Stimulated activated CD4-positive, alpha-beta T cell treated with anti-CD3 and anti-CD28 coated beads, Interleukin-1b, Interleukin-23, amount 100 ng/mL, for 1 hour (primary cell): ENCODE measurements around the gene SELENOP.
"Not testable (repeated sequence)": the region's sequence is repeated elsewhere in the genome, so short reads cannot be mapped to it uniquely, and the experiment has no call there.

Experiments used
- DNase-seq, 2 donors: peaks; one replicate each; pipeline ENCODE4 v3.0.0-alpha.2; 2020; ENCODE audit warnings: low read depth in 2 of 2

The SELENOP gene, protein sequence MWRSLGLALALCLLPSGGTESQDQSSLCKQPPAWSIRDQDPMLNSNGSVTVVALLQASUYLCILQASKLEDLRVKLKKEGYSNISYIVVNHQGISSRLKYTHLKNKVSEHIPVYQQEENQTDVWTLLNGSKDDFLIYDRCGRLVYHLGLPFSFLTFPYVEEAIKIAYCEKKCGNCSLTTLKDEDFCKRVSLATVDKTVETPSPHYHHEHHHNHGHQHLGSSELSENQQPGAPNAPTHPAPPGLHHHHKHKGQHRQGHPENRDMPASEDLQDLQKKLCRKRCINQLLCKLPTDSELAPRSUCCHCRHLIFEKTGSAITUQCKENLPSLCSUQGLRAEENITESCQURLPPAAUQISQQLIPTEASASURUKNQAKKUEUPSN

DNA sequence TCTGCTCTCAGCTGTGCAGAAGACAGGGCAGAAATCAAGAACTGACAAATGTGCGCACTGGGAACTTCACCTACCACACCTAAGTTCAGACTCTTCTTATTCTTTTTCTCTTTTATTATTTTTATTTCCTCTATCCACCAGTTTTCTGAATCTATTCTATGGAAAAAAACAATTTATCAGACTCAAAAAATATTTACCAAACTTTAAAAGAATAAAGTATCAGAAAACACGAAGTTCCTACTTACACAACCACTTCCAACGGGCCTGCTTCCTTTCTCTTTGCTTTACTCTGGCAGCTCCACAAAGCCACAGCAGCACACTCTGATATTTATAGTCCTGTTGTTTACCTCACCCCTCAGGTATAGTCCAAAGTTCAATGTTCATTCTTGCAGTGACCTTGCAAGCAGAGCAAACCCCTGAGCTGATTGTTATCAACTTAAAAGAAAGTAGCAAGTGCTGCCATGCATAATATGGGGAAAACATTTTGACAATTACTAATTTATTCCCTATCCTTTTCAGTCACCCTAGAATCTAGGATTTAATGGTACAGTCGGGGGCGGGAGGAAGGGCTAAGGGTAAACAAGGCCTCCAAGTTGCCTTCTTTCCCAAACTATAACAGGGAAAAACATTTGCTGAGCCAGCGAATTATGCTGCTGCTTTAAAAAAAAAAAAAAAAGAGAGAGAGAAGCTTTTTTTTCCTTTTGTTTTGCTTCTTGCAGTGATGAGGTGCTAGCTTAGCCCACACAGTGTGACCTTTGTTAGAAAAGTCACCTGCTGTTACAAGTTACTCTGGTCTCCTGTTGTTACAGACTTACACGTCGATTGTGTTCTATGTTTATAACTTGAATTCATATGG lies at the start of gene SELENOP:
TSS of gene SELENOP (minus strand) at position 302 of the 856 bp plus-strand sequence. CDS start 3,539 bp downstream, outside the sequence.
- no peak for DNase-seq

DNA sequence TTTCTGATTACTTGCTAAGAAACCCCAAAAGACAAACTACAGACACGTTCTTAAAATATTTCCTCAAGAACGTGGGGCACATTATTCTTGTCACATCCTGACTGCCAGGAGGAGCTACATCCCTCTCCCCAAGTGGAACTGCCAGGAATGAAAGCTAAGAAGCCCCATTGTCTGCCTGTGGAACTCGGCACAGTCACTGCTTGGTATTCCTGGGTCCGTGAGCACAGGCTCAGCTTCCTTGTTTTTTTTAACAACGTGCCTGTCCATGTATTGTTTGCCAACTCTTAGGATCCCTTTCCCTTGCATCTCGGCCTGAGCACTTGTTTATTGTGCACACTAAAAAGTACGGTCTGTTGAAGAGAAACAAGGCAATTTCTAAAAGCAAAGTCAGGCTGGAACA lies 47.0 kb upstream of the SELENOP start:
- no peak for DNase-seq

DNA sequence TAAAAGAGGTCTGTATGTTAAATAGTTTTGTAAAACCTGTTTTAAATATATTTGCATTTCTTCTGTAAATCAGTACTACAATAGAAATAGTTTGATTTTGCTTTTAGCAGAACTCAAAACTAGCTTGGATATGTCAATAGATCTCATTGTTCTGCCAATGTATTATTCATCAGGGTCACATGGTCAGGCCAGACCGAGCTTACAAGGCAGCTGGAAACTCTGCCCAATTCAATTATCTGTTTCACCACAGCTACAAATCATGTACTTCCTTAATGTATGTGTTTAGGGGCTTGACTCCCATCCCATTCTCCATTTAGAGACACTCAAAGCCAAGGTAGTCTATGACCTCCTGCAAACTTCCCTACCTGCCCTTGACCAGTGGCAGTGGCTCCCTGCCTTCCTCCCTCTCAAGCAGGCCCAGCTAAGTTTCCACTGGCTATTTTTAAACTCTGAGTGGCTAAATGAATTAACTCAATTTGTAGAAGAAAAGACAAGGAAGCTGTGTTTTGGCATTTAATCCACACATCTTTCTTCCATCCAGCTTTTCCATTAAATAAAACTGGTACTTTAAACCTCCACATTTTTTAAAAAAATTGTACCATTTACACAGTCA lies 46.4 kb upstream of the SELENOP start:
- DNase-seq, result no peak

DNA sequence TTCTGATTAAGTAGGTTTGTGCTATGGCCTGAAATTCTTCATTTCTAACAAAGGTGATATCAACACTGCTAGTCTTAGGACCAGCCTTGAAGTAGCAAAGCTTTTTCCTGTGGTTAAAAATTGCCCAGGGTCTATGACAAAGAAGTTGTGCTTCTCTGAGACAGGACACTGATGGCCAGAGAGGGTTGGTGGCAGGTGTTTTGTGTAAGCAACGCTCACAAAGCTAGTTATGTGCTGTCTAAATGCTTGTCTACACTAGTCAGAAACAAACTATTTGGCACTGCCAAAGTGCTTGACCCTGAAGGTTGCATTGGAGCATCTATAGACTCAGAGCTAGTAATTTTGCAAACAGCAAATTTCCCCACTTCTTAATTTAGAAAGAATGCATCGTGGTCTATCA lies 44.1 kb upstream of the SELENOP start:
- no peak for DNase-seq

DNA sequence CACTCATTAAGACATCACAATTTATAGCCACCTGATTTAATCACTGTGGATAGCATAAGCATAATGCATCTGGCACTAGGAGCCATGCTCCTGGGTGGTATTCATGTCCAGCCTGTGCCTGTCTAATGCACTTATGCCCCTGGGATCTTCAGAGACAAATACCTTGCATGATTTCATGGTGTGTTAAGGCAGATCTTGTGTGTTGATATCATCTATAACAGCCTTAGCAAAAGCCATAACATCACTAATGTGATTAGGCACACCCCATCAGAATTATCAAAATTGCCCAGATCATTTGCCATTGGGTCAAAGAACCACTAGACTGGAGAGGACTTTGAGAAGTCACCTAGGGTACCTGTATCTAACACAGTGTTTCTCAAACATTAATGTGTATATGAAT lies 43.7 kb upstream of the SELENOP start:
- no peak for DNase-seq

DNA sequence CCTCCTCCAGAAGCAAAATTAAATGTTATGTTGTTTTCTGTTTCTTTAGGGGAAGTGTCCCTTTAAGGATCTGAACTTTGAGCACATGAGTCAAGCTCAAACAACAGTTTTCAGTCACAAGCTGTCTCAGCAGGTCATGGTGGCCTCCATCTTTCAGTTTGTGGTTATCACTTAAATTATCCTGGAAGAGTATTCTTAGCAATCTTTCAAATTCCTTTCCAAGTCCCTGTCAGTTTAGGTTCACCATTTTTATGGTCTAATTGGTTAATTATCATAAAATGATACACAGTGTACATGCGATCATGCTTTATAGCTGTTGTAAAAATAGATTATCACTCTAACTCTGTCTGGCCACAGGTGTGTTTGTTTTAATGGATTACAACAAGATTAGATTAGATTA lies 43.1 kb upstream of the SELENOP start:
- no peak for DNase-seq

DNA sequence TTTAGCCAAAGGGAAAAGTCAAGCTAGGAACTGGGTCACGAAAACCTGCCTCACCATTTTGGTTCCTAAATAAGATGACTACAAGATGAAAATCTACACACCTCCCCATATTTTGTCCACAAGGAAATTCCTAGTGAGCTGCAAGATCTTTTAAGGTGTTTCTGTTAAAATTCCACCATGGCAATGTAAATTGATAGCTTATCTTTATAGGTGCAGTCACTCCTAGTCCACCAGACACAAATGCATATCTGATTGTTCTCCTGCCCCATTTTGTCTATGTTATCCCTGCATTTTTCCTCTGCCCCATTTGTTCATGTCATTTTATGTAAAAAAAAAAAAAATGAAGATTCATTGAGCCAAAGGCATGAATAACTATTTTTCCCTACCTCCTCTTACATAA lies 41.1 kb upstream of the SELENOP start:
- DNase-seq, result no peak

DNA sequence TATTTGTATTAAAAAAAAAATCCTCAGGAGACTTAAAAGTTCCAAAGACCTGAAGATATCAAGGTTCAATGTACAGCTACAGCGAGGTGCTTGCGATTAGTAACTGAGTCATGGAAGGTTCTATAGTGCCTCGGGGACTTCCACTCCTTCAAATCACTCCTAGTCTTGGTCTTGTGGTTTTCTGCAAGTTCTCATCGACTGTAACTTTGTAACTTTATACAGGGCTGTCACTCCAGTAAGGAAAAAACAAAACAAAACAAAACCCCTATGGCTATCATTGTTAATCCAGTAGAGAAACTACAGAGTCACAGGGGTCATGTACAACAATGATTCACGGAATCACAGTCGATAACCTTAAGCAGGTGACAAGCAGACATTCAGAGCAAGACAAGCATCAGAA lies 39.8 kb upstream of the SELENOP start:
- DNase-seq, result no peak

DNA sequence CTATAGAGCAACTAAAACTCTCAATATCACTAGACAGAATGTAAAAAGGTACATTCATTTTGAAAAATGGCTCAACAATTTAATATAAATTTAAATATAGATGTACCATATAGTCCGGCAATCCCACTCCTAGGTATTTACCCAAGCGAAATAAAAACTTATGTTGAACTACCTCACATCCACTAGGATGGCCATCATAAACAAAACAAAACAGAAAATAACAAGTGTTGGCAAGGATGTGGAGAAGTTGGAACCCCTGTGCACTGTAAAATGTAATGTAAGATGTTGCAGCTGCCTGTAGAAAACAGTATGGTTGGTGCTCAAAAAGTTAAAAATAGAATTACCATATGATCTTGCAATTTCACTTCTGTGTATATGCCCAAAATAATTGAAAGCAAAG lies 36.9 kb upstream of the SELENOP start:
- no peak for DNase-seq

DNA sequence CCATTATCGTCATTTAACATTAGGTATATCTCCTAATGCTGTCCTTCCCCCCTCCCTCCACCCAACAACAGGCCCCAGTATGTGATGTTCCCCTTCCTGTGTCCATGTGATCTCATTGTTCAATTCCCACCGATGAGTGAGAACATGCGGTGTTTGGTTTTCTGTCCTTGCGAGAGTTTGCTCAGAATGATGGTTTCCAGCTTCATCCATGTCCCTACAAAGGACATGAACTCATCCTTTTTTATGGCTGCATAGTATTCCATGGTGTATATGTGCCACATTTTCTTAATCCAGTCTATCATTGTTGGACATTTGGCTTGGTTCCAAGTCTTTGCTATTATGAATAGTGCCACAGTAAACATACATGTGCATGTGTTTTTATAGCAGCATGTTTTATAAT lies 32.7 kb upstream of the SELENOP start:
- DNase-seq, result not testable (repeated sequence)

DNA sequence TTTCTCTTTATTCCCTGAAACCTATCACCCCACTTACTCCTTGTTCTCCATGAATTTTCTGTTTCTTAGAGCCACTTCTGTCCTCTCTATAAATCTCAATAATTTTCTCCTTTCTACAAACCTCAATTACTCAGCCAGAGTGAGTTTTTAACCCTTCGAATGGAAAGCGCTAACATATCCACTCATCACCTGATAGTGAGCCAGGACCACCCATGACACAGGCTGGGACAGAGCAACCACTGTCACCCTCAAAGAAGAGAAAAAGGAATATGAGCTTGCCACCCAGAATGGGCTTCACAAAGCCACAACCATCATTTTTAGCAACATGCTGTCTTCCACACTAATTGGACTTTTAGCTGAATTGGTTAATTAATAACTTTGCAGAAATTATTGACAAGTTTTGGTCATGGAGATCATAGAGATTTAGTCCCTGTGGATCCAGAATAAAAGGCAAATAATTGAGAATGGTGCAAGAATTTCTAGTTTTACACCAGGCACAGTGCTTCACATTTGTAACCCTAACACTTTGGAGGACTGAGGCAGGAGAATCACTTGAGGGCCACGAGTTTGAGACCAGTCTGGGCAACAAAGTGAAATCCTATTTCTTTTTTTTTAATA lies 32.1 kb upstream of the SELENOP start:
- DNase-seq, result no peak

DNA sequence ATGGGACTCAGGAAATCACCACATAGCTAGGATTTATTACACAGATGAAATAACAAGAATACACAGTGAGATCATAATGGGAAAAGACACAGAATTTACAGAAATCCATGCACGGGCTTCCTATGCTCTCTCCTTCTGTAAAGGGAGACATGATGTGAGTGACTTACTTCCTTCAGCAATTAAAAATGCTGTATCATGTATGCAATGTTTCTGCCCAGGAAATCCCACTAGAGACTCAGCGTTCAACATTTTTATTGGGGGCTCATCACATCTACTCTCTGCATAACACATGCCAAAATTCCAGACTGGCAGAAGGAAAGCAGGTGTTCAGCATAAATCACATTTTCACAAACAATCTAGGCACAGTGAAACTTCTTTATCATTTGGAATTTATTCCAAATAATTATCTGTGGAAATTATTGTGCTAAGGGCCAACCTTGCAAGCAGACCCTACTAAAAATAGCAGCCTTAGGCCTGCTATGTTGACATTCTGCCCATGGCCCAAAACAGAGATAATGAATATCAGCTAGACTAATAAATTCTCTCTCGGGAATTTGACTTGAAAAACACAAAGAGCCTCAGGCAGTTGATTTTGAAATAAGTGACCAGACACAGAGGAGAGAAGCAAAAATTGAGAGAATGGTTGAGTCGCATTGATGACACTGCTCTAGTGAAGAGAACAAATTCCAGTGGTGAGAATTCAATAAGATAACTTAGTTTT lies 31.4 kb upstream of the SELENOP start:
- no peak for DNase-seq

DNA sequence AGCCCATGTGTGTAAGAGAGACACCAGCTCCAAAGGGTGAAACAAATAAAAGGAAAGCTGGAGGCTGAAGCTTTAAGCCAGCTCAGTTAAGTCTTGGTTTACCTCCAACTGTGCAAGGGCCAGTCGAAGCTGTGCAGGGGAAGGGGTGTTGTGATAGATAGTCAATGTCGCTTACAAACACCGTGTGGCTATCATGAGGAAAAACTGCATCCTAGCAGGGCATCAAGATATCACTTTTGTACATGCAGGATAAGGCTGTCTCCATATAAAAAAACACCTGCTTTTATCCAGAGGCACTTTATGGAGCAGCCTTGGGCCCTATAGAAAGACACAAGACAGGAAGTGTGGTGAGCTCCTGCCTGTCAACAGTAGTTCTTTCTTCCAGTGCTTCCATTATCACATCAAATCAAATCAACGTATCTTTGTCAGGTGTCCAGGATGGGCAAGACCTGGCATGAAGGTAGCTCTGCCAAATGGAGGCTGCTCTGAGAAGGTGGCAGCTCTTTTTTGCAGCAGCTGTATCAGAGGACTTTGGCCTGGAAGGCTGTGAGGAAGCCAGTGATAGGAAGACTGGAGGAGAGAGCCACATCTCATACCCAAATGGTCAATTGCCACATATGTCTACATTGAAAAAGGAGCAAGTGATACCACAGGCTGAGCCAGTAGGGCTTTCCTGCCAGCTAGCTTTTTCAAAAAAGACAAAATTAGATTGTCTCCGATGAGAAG lies 29.3 kb upstream of the SELENOP start:
- no peak for DNase-seq

DNA sequence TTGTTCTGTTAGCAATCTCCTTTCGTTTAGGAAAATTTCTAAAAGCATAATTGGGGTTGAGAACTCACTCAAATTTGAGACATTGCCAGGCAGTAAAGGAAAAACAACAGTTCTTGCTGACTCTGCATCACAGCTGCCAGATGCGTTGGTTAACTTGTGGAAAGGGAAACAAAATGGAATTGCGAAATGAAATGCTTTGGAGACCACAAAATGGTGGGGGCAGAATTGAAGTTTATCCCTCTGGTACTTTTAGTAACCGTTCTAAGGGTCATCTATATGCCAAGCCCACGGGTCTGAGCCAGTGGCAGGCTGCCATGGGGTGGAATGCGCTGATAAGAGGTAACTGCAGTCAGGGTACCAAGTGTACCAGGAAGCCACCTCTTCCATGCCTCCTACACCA lies 28.6 kb upstream of the SELENOP start:
- DNase-seq, result no peak

DNA sequence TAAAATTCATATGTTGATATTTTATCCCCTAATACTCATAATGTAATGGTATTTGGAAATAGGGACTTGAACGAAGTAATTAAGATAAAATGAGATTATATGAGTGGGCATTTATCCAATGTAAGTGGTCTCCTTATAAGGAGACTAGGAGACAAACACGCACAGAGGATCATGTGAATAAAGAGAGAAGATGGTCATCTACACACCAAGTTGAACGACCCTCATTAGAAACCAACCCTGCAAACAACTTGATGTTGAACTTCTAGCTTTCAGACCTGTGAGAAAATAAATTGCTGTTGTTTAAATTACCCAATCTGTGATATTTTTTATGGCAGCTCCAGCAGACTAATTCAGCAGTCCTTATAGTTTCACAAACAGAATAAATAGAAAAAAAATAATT lies 27.5 kb upstream of the SELENOP start:
- no peak for DNase-seq

DNA sequence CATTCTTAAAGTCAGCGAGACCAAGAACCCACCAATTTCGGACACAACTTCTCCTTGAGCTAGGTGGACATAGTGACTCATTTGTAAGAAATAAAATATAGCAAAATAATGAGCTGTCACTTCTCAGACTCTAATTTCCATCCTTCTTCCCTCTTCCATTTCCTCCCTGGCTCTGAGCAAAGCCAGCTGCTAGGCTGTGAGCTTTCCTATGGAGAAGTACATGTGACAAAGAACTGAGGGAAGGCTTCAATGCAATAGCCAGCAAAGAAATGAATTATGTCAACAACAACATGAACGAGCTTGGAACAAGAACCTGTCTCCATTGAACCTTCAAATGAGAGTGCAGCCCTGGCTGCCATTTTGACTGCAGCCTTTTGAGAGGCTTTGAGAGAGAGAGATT lies 25.9 kb upstream of the SELENOP start:
- DNase-seq, result no peak

DNA sequence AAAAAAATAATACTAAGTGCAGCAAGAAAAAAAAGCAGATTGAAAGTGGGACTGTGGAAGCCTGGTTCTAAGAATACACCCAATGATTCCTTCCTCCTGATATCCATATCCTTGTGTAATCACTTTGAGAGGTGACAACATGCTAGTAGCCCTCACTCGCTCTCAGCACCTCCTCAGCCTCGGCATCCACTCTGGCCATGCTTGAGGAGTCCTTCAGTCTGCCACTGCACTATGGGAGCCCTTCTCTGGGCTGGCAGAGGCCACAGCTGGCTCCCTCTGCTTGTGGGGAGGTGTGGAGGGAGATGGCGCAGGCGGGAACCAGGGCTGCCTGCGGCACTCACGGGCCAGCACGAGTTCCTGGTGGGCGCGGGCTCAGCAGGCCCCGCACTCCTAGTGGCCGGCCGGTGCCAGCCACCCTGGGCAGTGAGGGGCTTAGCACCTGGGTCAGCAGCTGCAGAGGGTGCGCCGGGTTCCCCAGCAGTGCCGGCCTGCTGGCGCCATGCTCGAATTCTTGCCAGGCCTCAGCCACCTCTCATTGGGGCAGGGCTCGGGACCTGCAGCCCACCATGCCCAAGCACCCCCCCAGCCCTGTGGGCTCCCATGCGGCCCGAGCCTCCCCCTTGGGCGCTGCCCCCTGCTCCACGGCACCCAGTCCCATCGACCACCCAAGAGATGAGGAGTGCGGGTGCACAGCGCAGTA lies 24.5 kb upstream of the SELENOP start:
- DNase-seq, result no peak

DNA sequence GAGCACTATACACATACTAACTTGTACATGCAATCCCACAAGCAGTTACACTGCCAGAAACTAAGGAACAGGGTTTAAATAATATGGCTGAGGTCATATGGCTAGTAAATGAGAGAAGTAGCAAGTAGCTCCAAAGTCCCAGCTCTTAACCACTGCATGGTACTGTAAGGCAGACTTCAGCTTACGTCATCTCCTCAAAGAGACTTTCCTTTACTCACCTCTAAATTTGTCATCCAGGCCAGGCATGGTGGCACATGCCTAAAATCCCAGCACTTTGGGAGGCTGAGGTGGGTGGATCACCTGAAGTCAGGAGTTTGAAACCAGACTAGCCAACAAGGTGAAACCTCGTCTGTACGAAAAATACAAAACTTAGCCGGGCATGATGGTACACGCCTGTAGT lies 20.4 kb upstream of the SELENOP start:
- DNase-seq, result no peak

DNA sequence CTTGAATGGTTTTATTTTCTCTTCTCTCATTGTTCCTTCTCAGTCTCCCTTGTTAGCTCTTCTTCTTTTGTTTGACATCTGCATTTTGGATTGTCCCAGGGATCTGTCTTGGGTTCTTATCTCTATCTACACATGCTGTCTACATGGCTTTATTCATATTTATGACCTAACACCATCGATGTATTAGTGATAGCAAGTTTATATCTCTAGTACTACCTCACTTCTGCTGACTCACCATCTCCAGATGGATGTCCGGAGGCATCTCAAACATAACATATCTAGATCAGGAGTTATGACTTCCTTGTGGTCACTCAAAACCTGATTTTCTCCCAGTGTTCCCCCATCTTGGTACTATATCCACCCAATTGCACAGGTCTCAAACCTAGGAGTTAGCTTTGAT lies 19.2 kb upstream of the SELENOP start:
- DNase-seq, result no peak

DNA sequence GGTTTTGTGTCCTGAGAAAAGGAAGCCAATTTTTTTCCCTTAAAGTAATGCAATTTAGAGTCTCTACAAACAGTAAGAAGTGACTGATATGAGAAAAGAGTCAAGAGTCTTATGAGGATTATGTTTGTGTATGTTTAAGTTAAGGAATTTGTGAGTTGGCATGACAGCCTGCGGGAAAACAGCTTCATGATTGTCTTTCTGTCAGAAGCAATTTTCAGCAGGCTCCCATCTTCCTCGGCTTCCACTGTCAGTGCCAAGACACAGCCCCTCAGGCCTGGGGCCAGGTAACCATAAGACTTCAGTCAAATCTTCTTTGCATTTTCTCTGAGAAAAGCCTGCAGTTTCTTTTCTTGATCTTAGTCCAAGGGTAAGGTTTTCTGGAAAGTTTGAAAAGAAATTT lies 17.0 kb upstream of the SELENOP start:
- no peak for DNase-seq
